MM.1S (cell line): ENCODE results near the gene SCN2A.

Source experiments
- DNase-seq: peaks from one replicate; pipeline ENCODE4 v3.0.0-alpha.2; 2015
- H2AFZ ChIP-seq: fragments of 300-600 bp; sonication (generic); 2 replicates; pipeline ENCODE4 v1.6.0; 2016; ENCODE audit warnings: antibody characterized with exemption, low read length
- H3F3A ChIP-seq: fragments of 300-600 bp; sonication (generic); 2 replicates; pipeline ENCODE4 v1.6.1; 2016; ENCODE audit warnings: mild to moderate bottlenecking, antibody characterized with exemption, low read length, moderate library complexity, mixed read lengths; ENCODE audit not compliant: insufficient read depth
- H3K27ac ChIP-seq: fragments of 300-600 bp; sonication (generic); 2 replicates; pipeline ENCODE4 v1.5.1; 2016; ENCODE audit warnings: mild to moderate bottlenecking, low read length
- H3K27me3 ChIP-seq: fragments of 300-600 bp; sonication (generic); replicated peaks from 2 replicates; pipeline ENCODE4 v1.6.0; 2016; ENCODE audit warnings: low read length; ENCODE audit not compliant: insufficient read depth
- H3K36me3 ChIP-seq: fragments of 300-600 bp; sonication (generic); replicated peaks from 2 replicates; pipeline ENCODE4 v1.6.1; 2016; ENCODE audit warnings: mild to moderate bottlenecking, low read length, mixed read lengths; ENCODE audit not compliant: insufficient read depth
- H3K4me1 ChIP-seq: fragments of 300-600 bp; sonication (generic); 2 replicates; pipeline ENCODE4 v1.6.1; 2016; ENCODE audit warnings: low read length, mixed read lengths
- H3K4me2 ChIP-seq: fragments of 300-600 bp; sonication (generic); 2 replicates; pipeline ENCODE4 v1.6.0; 2016; ENCODE audit warnings: low read depth, low read length
- H3K4me3 ChIP-seq: fragments of 300-600 bp; sonication (generic); 2 replicates; pipeline ENCODE4 v1.5.1; 2016; ENCODE audit warnings: low read length, mixed read lengths
- H3K79me2 ChIP-seq: fragments of 300-600 bp; sonication (generic); 2 replicates; pipeline ENCODE4 v1.6.1; 2016; ENCODE audit warnings: mixed run types, low read length, mixed read lengths
- H3K9ac ChIP-seq: fragments of 300-600 bp; sonication (generic); 2 replicates; pipeline ENCODE4 v1.6.1; 2016; ENCODE audit warnings: low read length, mixed read lengths
- H3K9me2 ChIP-seq: fragments of 300-600 bp; sonication (generic); replicated peaks from 2 replicates; pipeline ENCODE4 v1.6.1; 2016; ENCODE audit warnings: mild to moderate bottlenecking, low read length, mixed read lengths; ENCODE audit not compliant: insufficient read depth
- H3K9me3 ChIP-seq: fragments of 300-600 bp; sonication (generic); replicated peaks from 2 replicates; pipeline ENCODE4 v1.6.1; 2016; ENCODE audit warnings: mild to moderate bottlenecking, low read length, mixed read lengths; ENCODE audit not compliant: insufficient read depth
- H4K20me1 ChIP-seq: fragments of 300-600 bp; sonication (generic); 2 replicates; pipeline ENCODE4 v1.6.1; 2016; ENCODE audit warnings: mild to moderate bottlenecking, low read length, moderate library complexity, mixed read lengths; ENCODE audit not compliant: insufficient read depth
- EZH2 ChIP-seq: fragments of 300-600 bp; sonication (generic); optimal IDR thresholded peaks from 2 replicates; pipeline ENCODE3; 2017; ENCODE audit warnings: low read depth, mild to moderate bottlenecking, antibody characterized with exemption, low read length, mixed read lengths
- EZH2phosphoT487 ChIP-seq: fragments of 300-600 bp; sonication (generic); IDR thresholded peaks from 2 replicates; pipeline ENCODE4 v1.6.1; 2018; ENCODE audit warnings: antibody characterized with exemption, low read length
- TF ChIP-seq, protein P1 (sequence below): fragments of 300-600 bp; sonication (generic); IDR thresholded peaks from 2 replicates; pipeline ENCODE4 v1.5.1; 2016; ENCODE audit warnings: antibody characterized with exemption, low read length, mixed read lengths

The SCN2A gene

DNA sequence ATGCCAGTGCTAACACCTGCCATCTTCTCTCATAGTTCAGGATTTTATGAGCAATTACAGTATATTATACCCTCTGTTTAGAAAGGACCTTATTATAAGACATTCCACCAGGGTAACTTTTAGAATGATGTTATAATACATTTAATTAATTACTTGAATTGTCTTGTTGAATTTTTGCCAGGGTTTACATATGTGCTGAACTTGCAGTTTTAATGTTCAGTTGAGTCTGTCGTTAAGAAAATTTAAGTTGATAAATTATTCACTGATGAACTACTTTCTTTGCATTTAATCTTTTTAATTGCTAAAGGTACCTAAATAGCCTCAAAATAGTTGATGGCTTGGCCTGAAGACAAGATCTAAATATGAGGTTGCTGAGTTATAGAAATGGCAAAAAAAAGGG lies 68.1 kb downstream of the SCN2A start:
- Histone ChIP-seq H2AFZ (no peak overlapping the region), H3K4me1 (no peaks in the 10 kb centered on the region), H3K36me3 (no peaks in the 10 kb centered on the region), H3K9me3 (no peaks in the 10 kb centered on the region), H3F3A (no peaks in the 10 kb centered on the region), H3K27me3 (no peaks in the 10 kb centered on the region), H3K9me2 (no peaks in the 10 kb centered on the region), H3K4me3 (no peak overlapping the region), H3K9ac (no peak overlapping the region), H3K27ac (no peak overlapping the region), H3K79me2 (no peaks in the 10 kb centered on the region), H3K4me2 (no peak overlapping the region), H4K20me1 (no peaks in the 10 kb centered on the region)
- TF ChIP-seq, protein P1, sequence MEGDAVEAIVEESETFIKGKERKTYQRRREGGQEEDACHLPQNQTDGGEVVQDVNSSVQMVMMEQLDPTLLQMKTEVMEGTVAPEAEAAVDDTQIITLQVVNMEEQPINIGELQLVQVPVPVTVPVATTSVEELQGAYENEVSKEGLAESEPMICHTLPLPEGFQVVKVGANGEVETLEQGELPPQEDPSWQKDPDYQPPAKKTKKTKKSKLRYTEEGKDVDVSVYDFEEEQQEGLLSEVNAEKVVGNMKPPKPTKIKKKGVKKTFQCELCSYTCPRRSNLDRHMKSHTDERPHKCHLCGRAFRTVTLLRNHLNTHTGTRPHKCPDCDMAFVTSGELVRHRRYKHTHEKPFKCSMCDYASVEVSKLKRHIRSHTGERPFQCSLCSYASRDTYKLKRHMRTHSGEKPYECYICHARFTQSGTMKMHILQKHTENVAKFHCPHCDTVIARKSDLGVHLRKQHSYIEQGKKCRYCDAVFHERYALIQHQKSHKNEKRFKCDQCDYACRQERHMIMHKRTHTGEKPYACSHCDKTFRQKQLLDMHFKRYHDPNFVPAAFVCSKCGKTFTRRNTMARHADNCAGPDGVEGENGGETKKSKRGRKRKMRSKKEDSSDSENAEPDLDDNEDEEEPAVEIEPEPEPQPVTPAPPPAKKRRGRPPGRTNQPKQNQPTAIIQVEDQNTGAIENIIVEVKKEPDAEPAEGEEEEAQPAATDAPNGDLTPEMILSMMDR, result no peak
- TF ChIP-seq EZH2 (no peak), EZH2phosphoT487 (no peak)
- DNase-seq, result no peak

DNA sequence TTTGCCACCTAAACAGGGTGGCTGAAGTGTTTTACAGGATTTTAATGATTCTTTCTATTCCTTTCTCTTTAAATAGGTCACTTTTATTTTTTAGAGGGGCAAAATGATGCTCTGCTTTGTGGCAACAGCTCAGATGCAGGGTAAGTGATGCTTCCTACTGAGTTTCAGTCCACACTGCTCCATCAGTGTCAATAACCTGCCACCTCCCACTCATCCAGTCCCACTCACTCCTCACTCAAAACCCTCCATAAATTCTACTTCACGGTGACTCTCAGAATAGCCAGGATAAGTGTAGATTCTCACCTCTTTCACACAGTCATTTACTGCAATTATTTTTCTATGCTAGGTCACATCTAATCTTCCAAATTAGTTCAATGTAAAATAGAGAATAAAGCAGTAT lies 72.7 kb downstream of the SCN2A start:
- H3K4me2 ChIP-seq, result no peak overlapping the region
- no peaks in the 10 kb centered on the region for H3K9me3 ChIP-seq
- TF ChIP-seq EZH2 (no peak), EZH2phosphoT487 (no peak)
- TF ChIP-seq, protein P1, result no peak
- no peaks in the 10 kb centered on the region for H3K27me3 ChIP-seq
- no peaks in the 10 kb centered on the region for H3K9me2 ChIP-seq
- no peaks in the 10 kb centered on the region for H4K20me1 ChIP-seq
- H3K36me3 ChIP-seq, result no peaks in the 10 kb centered on the region
- H3K9ac ChIP-seq, result no peak overlapping the region
- H3K4me3 ChIP-seq, result no peak overlapping the region
- no peaks in the 10 kb centered on the region for H3F3A ChIP-seq
- H3K79me2 ChIP-seq, result no peaks in the 10 kb centered on the region
- H3K27ac ChIP-seq, result no peak overlapping the region
- no peak for DNase-seq
- no peak overlapping the region for H2AFZ ChIP-seq
- H3K4me1 ChIP-seq, result no peaks in the 10 kb centered on the region

DNA sequence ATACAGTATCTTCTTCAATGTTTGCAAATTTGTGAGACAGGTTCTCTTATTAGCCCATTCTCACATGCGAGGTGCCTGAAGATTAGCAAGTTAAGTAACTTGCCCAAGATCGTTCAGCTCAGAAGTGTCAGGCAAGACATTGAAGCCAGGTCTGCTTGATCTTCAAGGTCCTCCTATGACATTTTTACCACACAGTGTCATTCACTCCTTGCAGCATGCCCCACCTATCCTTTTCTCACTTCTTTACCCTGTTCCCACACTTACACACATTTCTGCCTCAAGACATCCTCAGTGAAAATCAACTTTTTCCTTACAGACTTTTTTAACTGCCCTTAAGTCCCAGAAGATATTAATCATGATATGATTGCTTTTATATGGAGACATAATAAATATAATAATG lies 73.8 kb downstream of the SCN2A start:
- Histone ChIP-seq H4K20me1 (no peaks in the 10 kb centered on the region), H3K27me3 (no peaks in the 10 kb centered on the region), H3K4me3 (no peak overlapping the region), H3K36me3 (no peaks in the 10 kb centered on the region), H3F3A (no peaks in the 10 kb centered on the region), H3K9me3 (no peaks in the 10 kb centered on the region), H3K27ac (no peak overlapping the region), H3K4me1 (no peaks in the 10 kb centered on the region), H3K4me2 (no peak overlapping the region), H3K9me2 (no peaks in the 10 kb centered on the region), H2AFZ (no peak overlapping the region), H3K9ac (no peak overlapping the region), H3K79me2 (no peaks in the 10 kb centered on the region)
- no peak for TF ChIP-seq EZH2
- no peak for TF ChIP-seq EZH2phosphoT487
- DNase-seq, result no peak

DNA sequence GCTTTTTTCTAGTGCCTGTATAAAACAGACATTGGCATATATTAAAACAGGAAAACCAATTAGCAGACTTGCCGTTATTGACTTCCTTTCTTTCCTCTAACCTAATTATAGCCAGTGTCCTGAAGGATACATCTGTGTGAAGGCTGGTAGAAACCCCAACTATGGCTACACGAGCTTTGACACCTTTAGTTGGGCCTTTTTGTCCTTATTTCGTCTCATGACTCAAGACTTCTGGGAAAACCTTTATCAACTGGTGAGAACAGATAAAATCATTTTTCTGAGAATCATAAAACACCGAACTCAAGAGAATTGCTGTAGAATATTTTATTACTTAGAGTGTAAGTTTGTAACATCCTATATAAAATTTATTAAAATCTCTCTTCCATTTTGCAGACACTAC lies 74.3 kb downstream of the SCN2A start:
- Histone ChIP-seq H3K4me1 (no peaks in the 10 kb centered on the region), H3K9me2 (no peaks in the 10 kb centered on the region), H3K9me3 (no peaks in the 10 kb centered on the region), H3K79me2 (no peaks in the 10 kb centered on the region), H3K4me2 (no peak overlapping the region), H3K4me3 (no peak overlapping the region), H4K20me1 (no peaks in the 10 kb centered on the region), H3K27ac (no peak overlapping the region), H3F3A (no peaks in the 10 kb centered on the region), H3K27me3 (no peaks in the 10 kb centered on the region), H3K9ac (no peak overlapping the region), H3K36me3 (no peaks in the 10 kb centered on the region), H2AFZ (no peak overlapping the region)
- TF ChIP-seq, protein P1, result no peak
- TF ChIP-seq EZH2, result no peak
- TF ChIP-seq EZH2phosphoT487, result no peak
- no peak for DNase-seq
